Stimulated activated effector memory CD8-positive, alpha-beta T cell treated with anti-CD3 and anti-CD28 coated beads, Interleukin-12 subunit alpha, Interleukin-12 subunit beta, amount 100 ng/mL, for 72 hours (primary cell): ENCODE measurements around the gene RTCA.
A peak's percentile ranks its signal among the peaks of the same experiment; 100 is the strongest.
"Not testable (repeated sequence)": the region's sequence is repeated elsewhere in the genome, so short reads cannot be mapped to it uniquely, and the experiment has no call there.

Experiments
- ATAC-seq: fragments of 150-1000 bp; cut with Tn5 transposase; 2 replicates; pipeline ENCODE4 v1.10.0; 2021
- DNase-seq, 2 donors: peaks; one replicate each; pipeline ENCODE4 v3.0.0; 2021 to 2022; ENCODE audit warnings: low spot score in 2 of 2
- H3K27ac Mint-ChIP-seq: one replicate; pipeline ENCODE4 v1.8.0; 2022; ENCODE audit warnings: mild to moderate bottlenecking, mixed read lengths
- H3K36me3 Mint-ChIP-seq: one replicate; pipeline ENCODE4 v1.8.0; 2022; ENCODE audit warnings: mild to moderate bottlenecking, mixed read lengths
- H3K4me1 Mint-ChIP-seq: one replicate; pipeline ENCODE4 v1.8.0; 2022; ENCODE audit warnings: mixed read lengths
- H3K4me3 Mint-ChIP-seq: one replicate; pipeline ENCODE4 v1.8.0; 2022; ENCODE audit warnings: mild to moderate bottlenecking, mixed read lengths
- H3K9me3 Mint-ChIP-seq: one replicate; pipeline ENCODE4 v1.8.0; 2022; ENCODE audit warnings: mixed read lengths

Gene RTCA

GRCh38 chr1:100284591-100284990, 18.6 kb downstream of the RTCA start:
- no peak overlapping the region for H3K27ac Mint-ChIP-seq
- DNase-seq = no peak
- H3K4me3 Mint-ChIP-seq = no peak overlapping the region
- H3K36me3 Mint-ChIP-seq = peaks cover 100% of the 10 kb centered on the region
- ATAC-seq = no peak
- no peaks in the 10 kb centered on the region for H3K9me3 Mint-ChIP-seq
- H3K4me1 Mint-ChIP-seq = peaks cover 12% of the 10 kb centered on the region

- Mint-ChIP-seq H3K27ac (peak overlapping the region; percentile 40), H3K4me3 (no peak overlapping the region), H3K9me3 (no peaks in the 10 kb centered on the region), H3K36me3 (peaks cover 100% of the 10 kb centered on the region), H3K4me1 (peaks cover 7% of the 10 kb centered on the region)
- DNase-seq (no peak), ATAC-seq (no peak)
Measured at GRCh38 chr1:100287162-100287561, 21.1 kb downstream of the RTCA start.

DNA sequence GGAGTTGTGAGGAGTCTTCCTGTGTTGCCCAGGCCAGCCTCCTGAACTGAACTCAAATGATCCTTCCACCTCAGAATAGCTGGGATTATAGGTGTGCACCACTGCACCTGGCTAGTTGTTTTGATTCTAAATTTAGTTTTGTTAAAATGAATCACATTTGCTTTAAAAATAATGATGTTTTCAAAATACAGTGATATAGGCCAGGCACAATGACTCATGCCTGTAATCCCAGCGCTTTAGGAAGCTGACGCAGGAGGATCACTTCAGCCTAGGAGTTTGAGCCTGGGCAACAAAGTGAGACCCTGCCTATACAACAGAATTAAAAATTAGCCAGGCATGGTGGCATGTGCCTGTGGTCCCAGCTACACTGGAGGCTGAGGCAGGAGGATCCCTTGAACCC, 24.3 kb downstream of the RTCA start:
- no peaks in the 10 kb centered on the region for H3K9me3 Mint-ChIP-seq
- ATAC-seq (no peak), DNase-seq (no peak)
- H3K4me3 Mint-ChIP-seq = no peak overlapping the region
- peaks cover 14% of the 10 kb centered on the region for H3K4me1 Mint-ChIP-seq
- peaks cover 95% of the 10 kb centered on the region for H3K36me3 Mint-ChIP-seq
- peak overlapping the region; percentile 10 for H3K27ac Mint-ChIP-seq

- no peak overlapping the region for H3K4me3 Mint-ChIP-seq
- DNase-seq = no peak
- H3K9me3 Mint-ChIP-seq = peaks cover 3% of the 10 kb centered on the region
- H3K36me3 Mint-ChIP-seq = peaks cover 79% of the 10 kb centered on the region
- H3K4me1 Mint-ChIP-seq = peaks cover 7% of the 10 kb centered on the region
- peak overlapping the region; percentile 65 for H3K27ac Mint-ChIP-seq
- ATAC-seq = peak; percentile 83
Measured at GRCh38 chr1:100292711-100293110, 26.7 kb downstream of the RTCA start.

- Mint-ChIP-seq H3K36me3 (peaks cover 44% of the 10 kb centered on the region), H3K9me3 (peaks cover 3% of the 10 kb centered on the region), H3K4me3 (no peak overlapping the region), H3K27ac (no peak overlapping the region), H3K4me1 (peaks cover 21% of the 10 kb centered on the region)
- DNase-seq (no peak), ATAC-seq (no peak)
Measured at GRCh38 chr1:100296140-100296539, 30.1 kb downstream of the RTCA start.

DNA sequence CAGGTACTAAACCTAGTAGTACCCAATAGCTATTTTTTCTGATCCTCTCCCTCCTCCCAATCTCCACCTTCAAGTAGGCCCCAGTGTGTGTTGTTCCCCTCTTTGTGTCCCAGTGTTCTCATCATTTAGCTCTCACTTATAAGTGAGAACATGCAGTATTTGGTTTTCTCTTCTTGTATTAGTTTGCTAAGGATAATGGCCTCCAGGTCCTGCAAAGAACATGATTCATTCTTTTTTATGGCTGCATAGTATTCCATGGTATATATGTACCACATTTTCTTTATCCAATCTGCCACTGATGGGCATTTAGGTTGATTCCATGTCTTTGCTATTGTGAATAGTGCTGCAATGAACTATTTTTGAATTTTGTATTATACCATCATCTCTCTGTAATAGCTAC, 31.0 kb downstream of the RTCA start:
- Mint-ChIP-seq H3K4me1 (peaks cover 21% of the 10 kb centered on the region), H3K36me3 (peaks cover 36% of the 10 kb centered on the region)
- H3K4me3 Mint-ChIP-seq, DNase-seq, H3K27ac Mint-ChIP-seq, ATAC-seq, H3K9me3 Mint-ChIP-seq: not testable (repeated sequence)

GRCh38 chr1:100298512-100298911, 32.5 kb downstream of the RTCA start:
- H3K9me3 Mint-ChIP-seq = peaks cover 3% of the 10 kb centered on the region

GRCh38 chr1:100299521-100300222, 33.7 kb downstream of the RTCA start:
- Mint-ChIP-seq H3K36me3 (peaks cover 13% of the 10 kb centered on the region), H3K4me3 (no peak overlapping the region), H3K4me1 (peaks cover 14% of the 10 kb centered on the region), H3K27ac (peak overlapping the region; percentile 0), H3K9me3 (peaks cover 3% of the 10 kb centered on the region)
- peak; percentile 94 for ATAC-seq
- peak in 1 of 2 donors; percentile 64 for DNase-seq

More at GRCh38 chr1:100298512-100298911, 32.5 kb downstream of the RTCA start:
- no peak overlapping the region for H3K4me3 Mint-ChIP-seq
- H3K4me1 Mint-ChIP-seq = peaks cover 14% of the 10 kb centered on the region
- H3K27ac Mint-ChIP-seq = no peak overlapping the region
- peaks cover 21% of the 10 kb centered on the region for H3K36me3 Mint-ChIP-seq
- ATAC-seq (no peak), DNase-seq (no peak)

GRCh38 chr1:100300691-100301090, 34.7 kb downstream of the RTCA start:
- DNase-seq = no peak
- ATAC-seq = no peak
- Mint-ChIP-seq H3K36me3 (peaks cover 6% of the 10 kb centered on the region), H3K4me1 (peaks cover 14% of the 10 kb centered on the region), H3K9me3 (peaks cover 3% of the 10 kb centered on the region), H3K4me3 (no peak overlapping the region), H3K27ac (no peak overlapping the region)

GRCh38 chr1:100302739-100303138, 36.7 kb downstream of the RTCA start:
- Mint-ChIP-seq H3K4me3 (no peak overlapping the region), H3K36me3 (no peaks in the 10 kb centered on the region), H3K9me3 (no peaks in the 10 kb centered on the region), H3K27ac (no peak overlapping the region), H3K4me1 (peaks cover 28% of the 10 kb centered on the region)
- no peak for DNase-seq
- no peak for ATAC-seq

GRCh38 chr1:100304227-100304626, 38.2 kb downstream of the RTCA start:
- Mint-ChIP-seq H3K27ac (no peak overlapping the region), H3K4me3 (no peak overlapping the region), H3K9me3 (no peaks in the 10 kb centered on the region), H3K4me1 (peaks cover 31% of the 10 kb centered on the region), H3K36me3 (no peaks in the 10 kb centered on the region)
- DNase-seq (no peak), ATAC-seq (no peak)

- Mint-ChIP-seq H3K27ac (no peak overlapping the region), H3K9me3 (peaks cover under 1% of the 10 kb centered on the region), H3K36me3 (no peaks in the 10 kb centered on the region), H3K4me3 (no peak overlapping the region), H3K4me1 (peaks cover 24% of the 10 kb centered on the region)
- DNase-seq (no peak), ATAC-seq (no peak)
Measured at GRCh38 chr1:100304921-100305320, 38.9 kb downstream of the RTCA start.

DNA sequence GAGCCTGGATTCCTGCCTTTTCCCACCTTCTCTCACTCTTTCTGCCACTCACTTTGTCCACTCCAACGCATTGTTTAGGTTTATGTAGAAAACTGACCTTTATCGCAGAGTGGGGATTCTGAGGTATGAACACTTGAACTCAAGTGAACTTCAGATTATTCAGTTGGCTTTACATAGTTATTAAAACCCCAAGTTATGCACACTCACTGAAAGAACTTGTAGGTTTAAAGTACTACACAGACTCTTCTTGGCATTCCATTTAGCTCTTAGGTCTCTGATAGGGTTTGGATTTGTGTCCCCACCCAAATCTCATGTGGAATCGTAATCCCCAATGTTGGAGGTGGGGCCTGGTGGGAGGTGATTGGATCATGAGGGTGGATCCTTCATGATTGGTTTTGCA, 39.9 kb downstream of the RTCA start:
- peaks cover 4% of the 10 kb centered on the region for H3K9me3 Mint-ChIP-seq
- peaks cover 24% of the 10 kb centered on the region for H3K4me1 Mint-ChIP-seq
- H3K4me3 Mint-ChIP-seq = no peak overlapping the region
- H3K36me3 Mint-ChIP-seq = no peaks in the 10 kb centered on the region
- no peak for ATAC-seq
- no peak for DNase-seq
- H3K27ac Mint-ChIP-seq = no peak overlapping the region

DNA sequence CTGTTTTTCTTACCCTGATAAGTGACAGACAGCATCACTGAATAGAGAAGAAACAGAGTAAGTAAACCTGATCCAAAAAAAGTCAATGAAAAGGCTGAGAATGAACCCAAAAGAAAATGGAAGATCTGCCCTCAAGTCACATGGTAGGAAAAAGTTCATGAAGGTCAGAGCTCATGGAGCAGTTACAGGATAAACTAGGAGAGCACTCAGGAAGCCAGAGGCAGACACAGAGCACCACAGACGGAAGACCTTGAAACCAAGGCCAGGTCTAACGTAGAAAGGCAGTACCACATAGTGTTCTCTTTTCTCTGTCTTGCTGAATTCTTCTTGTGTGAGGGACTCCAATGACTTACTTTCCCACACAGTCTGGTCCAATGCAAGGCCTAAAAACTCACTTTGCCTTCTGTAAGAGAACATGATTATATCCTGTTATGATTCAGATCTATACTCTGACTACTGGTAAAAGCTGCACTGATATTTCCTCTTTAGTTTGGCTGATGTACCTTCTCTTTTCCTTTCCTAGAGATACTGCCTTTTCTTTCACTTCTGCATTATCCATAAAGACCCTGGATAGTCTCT, 40.8 kb downstream of the RTCA start:
- Mint-ChIP-seq H3K36me3 (no peaks in the 10 kb centered on the region), H3K9me3 (peaks cover 4% of the 10 kb centered on the region), H3K4me1 (peaks cover 24% of the 10 kb centered on the region), H3K4me3 (no peak overlapping the region), H3K27ac (no peak overlapping the region)
- DNase-seq (no peak), ATAC-seq (peak; percentile 87)

DNA sequence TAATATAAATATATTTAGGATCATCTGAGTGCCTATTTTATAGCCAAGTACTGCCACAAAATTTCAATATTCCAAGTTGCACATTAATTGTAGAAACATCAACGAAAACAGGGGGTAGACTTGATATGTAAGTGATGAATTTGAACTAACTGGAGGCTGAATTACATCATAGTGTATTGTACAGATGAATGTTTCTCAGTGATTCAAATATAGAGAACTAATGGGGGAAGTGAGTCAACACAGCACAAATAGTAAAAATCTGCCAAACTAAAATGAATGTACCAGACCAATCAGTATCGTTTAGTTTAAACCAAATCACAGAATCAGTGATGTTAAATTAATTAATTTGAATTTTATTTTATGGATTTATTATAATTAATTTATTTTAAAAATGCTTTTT, 42.8 kb downstream of the RTCA start:
- Mint-ChIP-seq H3K27ac (no peak overlapping the region), H3K36me3 (no peaks in the 10 kb centered on the region), H3K9me3 (peaks cover 4% of the 10 kb centered on the region), H3K4me1 (peaks cover 24% of the 10 kb centered on the region), H3K4me3 (no peak overlapping the region)
- ATAC-seq (peak; percentile 93), DNase-seq (no peak)

- no peak for DNase-seq
- peaks cover 24% of the 10 kb centered on the region for H3K4me1 Mint-ChIP-seq
Measured at GRCh38 chr1:100309863-100310262, 43.8 kb downstream of the RTCA start.

More at GRCh38 chr1:100309863-100310262, 43.8 kb downstream of the RTCA start:
- no peaks in the 10 kb centered on the region for H3K36me3 Mint-ChIP-seq
- peaks cover 4% of the 10 kb centered on the region for H3K9me3 Mint-ChIP-seq
- H3K4me3 Mint-ChIP-seq = no peak overlapping the region
- ATAC-seq = no peak
- no peak overlapping the region for H3K27ac Mint-ChIP-seq
